GM12873 (cell line): ENCODE data around the gene NOVA2.

Experiments used
- CTCF ChIP-seq: IDR thresholded peaks from 2 replicates; pipeline ENCODE4 v1.5.1; 2012; ENCODE audit warnings: low read depth, mild to moderate bottlenecking, moderate library complexity, low read length, control low read depth; ENCODE audit not compliant: insufficient read depth; ENCODE audit errors: missing control alignments

NOVA2 gene

GRCh38 chr19:45978156-45978555, 4.5 kb upstream of the NOVA2 start:
- TF ChIP-seq CTCF: no peak

DNA sequence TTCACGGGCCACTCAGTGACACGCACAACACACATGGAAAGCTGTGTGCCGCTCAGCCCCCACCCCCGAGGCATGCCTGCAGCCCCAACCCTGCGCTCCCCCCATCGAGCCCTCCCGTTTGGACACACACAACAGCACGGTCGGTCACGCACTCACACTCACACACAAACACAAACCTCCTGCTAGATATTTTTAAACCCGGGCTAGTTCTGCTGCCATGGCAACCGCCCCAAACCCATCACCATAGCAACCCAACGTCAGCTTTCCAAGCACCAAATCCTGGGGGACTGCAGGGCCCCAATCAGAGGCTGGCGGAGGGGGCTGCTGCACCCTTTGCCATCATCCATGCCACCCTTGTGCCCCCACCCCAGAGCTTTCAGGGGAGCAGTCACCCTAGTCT, 2.5 kb upstream of the NOVA2 start:
- TF ChIP-seq CTCF: no peak

DNA sequence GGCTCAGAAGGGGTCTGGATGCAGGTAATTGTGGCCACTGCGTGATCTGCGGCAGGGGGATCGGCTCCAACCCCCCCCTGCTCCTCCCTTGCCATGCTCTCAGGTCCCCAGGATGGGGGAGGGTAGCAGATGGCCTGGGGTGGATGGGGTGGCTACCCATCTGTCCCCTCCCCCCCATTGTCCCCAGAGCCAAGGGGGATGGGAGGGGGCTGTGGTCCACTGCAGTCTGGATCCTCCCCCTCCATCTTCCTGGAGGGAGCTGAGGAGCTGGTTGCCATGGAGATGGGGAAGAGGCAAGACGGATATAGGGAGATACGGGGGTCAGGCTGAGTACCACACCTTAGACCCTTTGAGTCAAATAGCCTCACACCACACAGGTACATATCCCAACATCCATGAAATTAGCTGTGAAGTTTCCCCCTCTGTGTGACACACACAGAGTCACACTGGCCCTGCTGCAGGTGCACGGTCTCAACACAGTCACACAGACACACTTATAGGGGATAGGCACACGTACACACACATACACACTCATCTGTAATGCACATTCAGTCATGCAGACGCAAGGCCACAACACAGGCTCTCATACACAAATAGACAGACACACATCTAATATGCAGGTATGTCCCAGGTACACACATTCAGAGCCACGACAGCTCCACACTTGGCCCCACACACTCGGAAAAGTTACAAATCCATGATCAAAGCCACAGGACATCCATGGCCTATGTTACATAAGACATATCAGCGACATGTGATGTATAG, 1.8 kb upstream of the NOVA2 start:
- TF ChIP-seq CTCF: no peak

- no peak for TF ChIP-seq CTCF
Observed at GRCh38 chr19:45972947-45973540, 621 bp downstream of the NOVA2 start.

- no peak for TF ChIP-seq CTCF
Observed at GRCh38 chr19:45972081-45972946, 1.4 kb downstream of the NOVA2 start.

DNA sequence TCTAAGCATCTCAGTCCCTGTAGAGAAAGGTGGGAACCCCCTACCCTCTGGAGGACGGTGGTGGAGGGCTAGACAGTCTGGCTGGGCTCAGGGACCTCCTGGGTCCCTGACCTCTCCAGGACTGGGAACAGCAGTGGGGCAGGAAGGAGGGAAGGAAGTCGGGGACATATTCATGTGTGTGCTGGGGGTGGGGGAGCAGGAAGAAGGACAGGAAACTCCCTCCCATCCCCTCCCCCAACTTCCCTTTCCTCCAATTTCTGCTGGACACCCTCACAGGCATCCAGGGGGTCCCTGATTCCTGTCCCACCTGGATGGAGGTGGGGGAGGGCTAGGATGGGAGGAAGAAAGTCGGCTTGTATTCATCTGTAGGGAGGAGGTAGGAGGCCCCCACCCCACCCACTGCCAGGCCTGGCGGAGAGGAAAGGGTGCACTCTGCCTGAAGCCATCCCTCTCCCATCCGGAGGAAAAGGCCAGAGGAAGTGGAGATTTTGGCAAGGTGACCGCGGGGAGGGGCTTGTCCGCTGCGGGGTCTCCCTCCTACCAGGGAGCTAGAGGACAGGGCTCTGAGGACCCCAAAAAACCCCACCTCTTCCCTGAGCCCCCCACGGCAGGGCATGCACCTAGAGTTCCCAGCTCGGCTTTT, 2.3 kb downstream of the NOVA2 start:
- no peak for TF ChIP-seq CTCF

DNA sequence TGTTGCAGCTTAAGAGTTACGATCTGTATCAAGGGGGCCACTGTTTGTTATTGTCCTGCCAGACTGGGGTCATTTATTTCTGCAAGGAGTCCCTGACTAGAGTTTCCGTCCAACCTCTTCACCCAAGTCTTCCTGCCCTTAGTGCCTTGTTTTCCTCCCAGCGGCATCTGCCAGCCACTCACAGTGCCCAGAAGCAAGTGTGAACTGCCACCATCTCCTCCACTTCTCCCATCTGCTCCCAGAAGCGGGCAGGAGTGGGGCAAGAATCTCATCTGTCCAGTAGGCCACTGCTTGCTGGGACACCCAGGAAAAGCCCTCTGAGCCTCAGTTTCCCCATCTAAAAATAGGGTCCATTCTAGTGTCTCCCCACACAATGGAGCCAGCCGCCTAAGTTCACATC, 4.0 kb downstream of the NOVA2 start:
- no peak for TF ChIP-seq CTCF
